HG03378 (cell line): Measurements from ENCODE around the gene TNIK.
A peak's percentile ranks its signal among the peaks of the same experiment; 100 is the strongest.

ENCODE experiments used
- ATAC-seq: cut with Tn5 transposase; IDR thresholded peaks from one replicate; pipeline ENCODE4 v1.9.1; 2021; ENCODE audit warnings: mild to moderate bottlenecking, moderate library complexity; ENCODE audit not compliant: unreplicated experiment

The TNIK gene

GRCh38 chr3:171459942-171460724, at the start of gene TNIK:
TNIK (minus strand) TSS chr3:171460405; CDS start chr3:171460063, 342 bp downstream.
- ATAC-seq: peak; percentile 68

GRCh38 chr3:171508676-171509075, 48.5 kb upstream of the TNIK start:
- ATAC-seq: no peak

DNA sequence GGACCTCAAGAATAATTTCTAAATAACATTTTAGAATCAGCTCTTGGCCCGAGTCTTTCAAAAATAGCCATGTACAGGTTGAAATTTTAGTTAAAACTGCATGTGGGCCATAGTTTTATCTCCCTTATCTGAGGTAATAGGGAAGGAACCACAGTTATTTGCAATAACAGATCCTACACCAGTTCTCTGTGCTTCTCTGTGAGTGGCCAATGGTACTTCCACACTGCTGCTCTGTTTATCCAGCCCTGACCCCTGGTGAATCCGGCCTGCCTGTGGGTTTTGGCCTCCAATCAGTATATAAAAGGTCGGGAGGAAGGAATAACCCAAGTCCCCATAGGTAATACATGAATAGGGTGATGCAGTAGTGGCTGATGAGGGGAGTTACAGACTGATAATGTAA, 48.0 kb upstream of the TNIK start:
- no peak for ATAC-seq

GRCh38 chr3:171506743-171507319, 46.6 kb upstream of the TNIK start:
- no peak for ATAC-seq

GRCh38 chr3:171505822-171506333, 45.7 kb upstream of the TNIK start:
- ATAC-seq: no peak

GRCh38 chr3:171504376-171504775, 44.2 kb upstream of the TNIK start:
- no peak for ATAC-seq

GRCh38 chr3:171503817-171504216, 43.6 kb upstream of the TNIK start:
- no peak for ATAC-seq

- ATAC-seq: no peak
Observed at GRCh38 chr3:171498921-171499320, 38.7 kb upstream of the TNIK start.

GRCh38 chr3:171497468-171497867, 37.3 kb upstream of the TNIK start:
- ATAC-seq: no peak

DNA sequence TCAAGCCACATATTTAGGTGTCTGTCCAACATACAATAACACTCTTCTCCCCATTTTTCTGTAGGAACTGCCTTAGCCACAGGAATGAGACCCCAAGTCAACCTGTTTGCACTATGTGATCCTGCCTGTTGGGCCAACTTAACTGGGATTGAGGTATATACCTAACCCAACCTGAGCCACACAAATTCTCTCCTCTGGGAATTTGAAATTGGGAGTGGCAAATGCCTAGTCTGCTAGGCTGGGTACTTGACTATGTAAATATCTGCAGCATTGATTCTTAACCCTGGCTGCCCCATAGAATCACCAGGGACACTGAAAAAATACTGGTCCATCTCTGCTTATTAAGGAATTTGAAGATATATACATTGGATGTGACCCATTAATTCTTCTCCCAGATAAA, 35.2 kb upstream of the TNIK start:
- no peak for ATAC-seq

GRCh38 chr3:171494457-171495109, 34.4 kb upstream of the TNIK start:
- ATAC-seq: no peak

DNA sequence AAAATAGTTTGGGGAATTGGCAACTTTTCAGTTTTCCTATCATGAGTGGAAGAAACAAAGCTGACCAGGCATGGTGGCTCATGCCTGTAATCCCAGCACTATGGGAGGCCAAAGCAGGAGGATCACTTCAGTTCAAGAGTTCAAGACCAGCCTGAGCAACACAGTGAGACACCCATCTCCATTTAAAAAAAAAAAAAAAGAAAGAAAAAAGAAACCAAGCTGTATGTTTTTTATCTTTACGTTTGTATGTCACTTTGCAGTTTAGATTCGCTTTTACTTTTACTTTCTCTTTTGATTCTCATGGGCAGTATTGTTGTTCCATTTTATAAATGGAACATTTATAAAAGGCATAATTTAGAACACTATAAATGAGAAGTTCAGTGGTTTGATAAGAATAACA, 31.2 kb upstream of the TNIK start:
- no peak for ATAC-seq

DNA sequence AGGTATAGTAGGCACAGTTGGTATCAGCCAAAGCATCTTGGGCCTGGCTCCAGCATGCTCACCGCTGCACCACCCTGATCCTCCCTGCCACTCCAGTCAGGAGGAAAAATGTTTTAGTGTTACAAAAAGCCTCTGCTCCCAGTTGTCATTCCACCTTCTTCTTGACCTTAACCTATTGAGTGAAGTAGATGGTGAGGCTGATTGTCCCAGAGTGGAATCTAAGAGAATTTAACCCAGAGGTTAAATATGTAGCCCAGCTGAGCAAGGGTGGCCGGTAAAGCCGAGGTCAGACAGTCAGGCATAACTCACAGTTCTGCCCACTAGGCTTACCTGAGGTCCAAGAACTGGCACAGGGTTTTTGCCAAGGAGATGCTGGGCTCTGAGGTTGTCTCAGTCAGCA, 30.7 kb upstream of the TNIK start:
- ATAC-seq: no peak

DNA sequence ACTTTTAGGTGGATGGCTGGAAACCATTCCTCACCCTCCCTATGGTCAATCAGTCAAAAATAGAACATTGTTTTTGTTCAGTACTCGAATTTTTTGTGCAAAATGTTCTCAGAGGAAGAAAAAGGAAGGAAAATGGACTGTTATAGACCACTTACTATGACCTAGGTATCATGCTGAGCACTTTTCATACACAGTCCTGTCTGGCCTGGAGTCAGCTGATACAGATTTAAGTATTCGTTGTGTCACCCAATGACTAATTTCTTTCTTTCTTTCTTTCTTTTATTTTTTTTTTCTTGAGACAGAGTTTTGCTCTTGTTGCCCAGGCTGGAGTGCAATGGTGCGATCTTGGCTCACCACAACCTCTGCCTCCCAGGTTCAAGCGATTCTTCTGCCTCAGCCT, 29.1 kb upstream of the TNIK start:
- no peak for ATAC-seq

GRCh38 chr3:171488479-171488878, 28.3 kb upstream of the TNIK start:
- ATAC-seq: no peak

DNA sequence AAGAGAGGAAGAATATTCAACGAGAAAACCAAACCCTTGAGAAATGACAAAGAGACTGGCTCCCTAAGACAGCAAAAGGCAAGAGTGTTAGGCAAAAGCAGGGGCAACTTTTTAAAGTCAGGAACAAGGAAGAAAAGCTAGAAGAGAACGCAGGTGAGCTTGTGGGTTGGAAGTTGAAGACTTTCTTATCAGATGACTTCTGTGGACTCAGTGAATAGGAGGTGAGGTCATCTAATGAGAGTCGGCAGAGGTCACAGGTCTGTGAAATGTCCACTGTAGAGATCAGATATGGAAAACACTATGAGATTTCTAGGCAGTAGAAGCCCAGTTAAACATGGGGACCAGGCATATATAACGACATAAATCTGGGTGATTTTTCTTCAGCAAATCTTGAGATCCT, 27.2 kb upstream of the TNIK start:
- ATAC-seq: no peak

DNA sequence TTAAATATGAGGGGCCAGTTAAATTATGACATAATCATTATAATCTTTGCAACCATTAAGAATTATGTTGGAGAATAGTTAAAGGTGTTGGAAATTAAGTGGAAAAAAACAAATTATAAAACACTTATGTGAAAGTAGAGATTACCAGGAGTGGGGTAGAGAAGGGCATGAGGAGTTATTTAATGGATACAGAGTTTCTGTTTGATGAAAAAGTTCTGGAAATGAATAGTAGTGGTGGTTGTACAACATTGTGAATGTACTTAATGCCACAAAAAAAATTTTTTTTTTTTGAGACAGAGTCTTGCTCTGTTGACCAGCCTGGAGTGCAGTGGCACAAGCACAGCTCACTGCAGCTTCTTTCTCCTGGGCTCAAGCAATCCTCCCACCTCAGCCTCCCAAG, 25.1 kb upstream of the TNIK start:
- no peak for ATAC-seq

- ATAC-seq: no peak
Observed at GRCh38 chr3:171481011-171481410, 20.8 kb upstream of the TNIK start.

DNA sequence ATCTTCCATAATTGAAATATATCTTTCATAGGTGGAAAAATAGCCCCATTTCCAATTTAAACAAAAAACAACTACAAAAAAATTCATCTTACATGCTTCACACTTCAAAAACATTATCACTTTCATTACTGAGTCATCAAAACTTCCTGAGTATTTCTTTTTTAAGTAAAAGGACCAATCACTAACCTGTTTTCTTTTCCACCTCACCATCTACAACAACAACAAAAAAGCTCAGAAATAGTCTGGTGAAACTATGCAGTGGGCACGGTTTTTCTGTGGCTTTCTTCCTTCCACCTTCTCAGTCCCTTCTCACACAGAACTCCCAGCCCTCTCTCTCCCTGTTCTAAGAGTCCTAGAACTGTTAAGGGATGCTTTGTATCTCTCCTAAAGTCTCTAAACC, 20.3 kb upstream of the TNIK start:
- peak; percentile 91 for ATAC-seq

DNA sequence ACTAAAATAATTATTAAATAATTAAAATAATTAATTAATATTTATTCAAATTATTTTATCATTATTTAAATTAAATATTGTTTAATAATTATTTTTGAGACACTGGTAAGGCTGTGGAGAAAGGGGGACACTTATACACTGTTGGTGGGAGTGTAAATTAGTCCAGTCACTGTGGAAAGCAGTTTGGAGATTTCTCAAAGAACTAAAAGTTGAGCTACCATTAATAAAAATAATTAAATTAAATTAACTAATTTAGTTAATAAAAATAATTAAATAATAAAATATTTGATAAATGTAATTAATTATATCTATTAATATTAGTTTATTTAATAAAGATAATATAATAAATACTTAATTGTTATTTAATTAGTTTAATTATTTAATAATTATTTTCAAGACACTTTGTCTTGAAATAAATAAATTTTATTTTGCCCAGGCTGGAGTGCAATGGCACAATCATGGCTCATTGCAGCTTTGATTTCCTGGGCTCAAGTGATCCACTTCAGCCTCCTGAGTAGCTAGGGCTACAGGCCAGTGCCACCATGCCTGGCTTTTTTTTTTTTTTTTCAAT, 16.4 kb upstream of the TNIK start:
- no peak for ATAC-seq

- ATAC-seq: no peak
Observed at GRCh38 chr3:171472552-171472951, 12.3 kb upstream of the TNIK start.
